HepG2 (cell line): ENCODE results near the gene TPST1. TPM values are rescaled to one million over a fixed set of nuclear protein-coding genes. Genes with fewer than 3 reads are reported as not detected.

Experiments used
- ATAC-seq: fragments of 200-7000 bp; cut with Tn5 transposase; 3 replicates; pipeline ENCODE4 v1.9.1; 2020; ENCODE audit warnings: mild to moderate bottlenecking, moderate library complexity
- BruUV-seq: library from RNA; stranded (reverse); fragments of 400-500 nt; replicated peaks from 2 replicates; lab custom pipeline; 2021; lab: Mats Ljungman, UMichigan
- CTCF ChIA-PET: fragments of 300-600 bp; formaldehyde crosslinking; extraction: SDS; loops from one replicate; lab custom pipeline; 2021; ENCODE audit warnings: low total read pairs, inconsistent platforms, low intra/inter-chr PET ratio; lab: Yijun Ruan, JAX
- POLR2A ChIA-PET: fragments of 350-600 bp; sonication (Branson Sonifier 250); formaldehyde crosslinking; loops from one replicate; lab custom pipeline; 2020; ENCODE audit warnings: antibody characterized with exemption, inconsistent platforms; lab: Yijun Ruan, JAX
- DNase-seq: peaks from one replicate; pipeline ENCODE4 v3.0.0-alpha.2; 2015; ENCODE audit warnings: low spot score
- FAIRE-seq: peaks from 3 replicates; lab custom pipeline; 2011; peaks lifted over from hg19 to GRCh38; lab: Jason Lieb, UNC
- H2AFZ ChIP-seq: one replicate; pipeline ENCODE4 v1.6.1; 2011; ENCODE audit warnings: low read length, inconsistent platforms
- H3K27ac ChIP-seq: fragments of 300-600 bp; 3 replicates; pipeline ENCODE4 v1.8.0; 2011; ENCODE audit warnings: mixed run types, mild to moderate bottlenecking, mixed read lengths, low read length, inconsistent platforms; ENCODE audit not compliant: insufficient read depth; ENCODE audit errors: extremely low read length
- H3K27me3 ChIP-seq, 2 experiments: fragments of 200-600 bp in 1 of 2; 2 replicates in 1 of 2; 3 replicates in 1 of 2; pipeline versions ENCODE4 v1.6.0 to v1.8.0; 2011; ENCODE audit warnings: low read length in 2 of 2, mild to moderate bottlenecking in 2 of 2, moderate library complexity in 2 of 2, inconsistent platforms in 1 of 2; ENCODE audit not compliant: insufficient read depth in 2 of 2, control insufficient read depth in 1 of 2
- H3K36me3 ChIP-seq, 2 experiments: fragments of 200-600 bp in 1 of 2; replicated peaks in 1 of 2; 2 replicates in 1 of 2; 3 replicates in 1 of 2; pipeline versions ENCODE4 v1.5.1 to v1.8.0; 2011; ENCODE audit warnings: low read length in 2 of 2, inconsistent platforms in 1 of 2; ENCODE audit not compliant: insufficient read depth in 2 of 2, control insufficient read depth in 1 of 2
- H3K4me1 ChIP-seq: 2 replicates; pipeline ENCODE4 v1.5.1; 2012; ENCODE audit warnings: low read length, inconsistent platforms; ENCODE audit not compliant: insufficient read depth
- H3K4me2 ChIP-seq: 2 replicates; pipeline ENCODE4 v1.6.0; 2011; ENCODE audit warnings: low read depth, low read length, inconsistent platforms
- H3K4me3 ChIP-seq, 3 experiments: fragments of 200-600 bp in 1 of 3; sonication (generic), shearing (Covaris generic) in 1 of 3; replicated peaks in 1 of 3; 2 replicates each; pipeline ENCODE4 v1.5.1; 2011 to 2016; ENCODE audit warnings: low read length in 3 of 3, inconsistent platforms in 2 of 3, low read depth in 2 of 3, mild to moderate bottlenecking in 2 of 3, control low read depth in 1 of 3, mixed read lengths in 1 of 3; ENCODE audit not compliant: insufficient read depth in 1 of 3
- H3K79me2 ChIP-seq: one replicate; pipeline ENCODE4 v1.6.1; 2011; ENCODE audit warnings: low read length, inconsistent platforms; ENCODE audit not compliant: insufficient read depth
- H3K9ac ChIP-seq: 2 replicates; pipeline ENCODE4 v1.6.0; 2011; ENCODE audit warnings: mild to moderate bottlenecking, low read depth, low read length, inconsistent platforms; ENCODE audit not compliant: insufficient read depth
- H3K9me3 ChIP-seq: 2 replicates; pipeline ENCODE4 v1.5.1; 2012; ENCODE audit warnings: mild to moderate bottlenecking, low read length
- H4K20me1 ChIP-seq: 2 replicates; pipeline ENCODE4 v1.6.0; 2011; ENCODE audit warnings: inconsistent platforms, mild to moderate bottlenecking, low read length, moderate library complexity; ENCODE audit not compliant: insufficient read depth
- ATF7-NPFF ChIP-seq: sonication (generic); formaldehyde crosslinking; IDR thresholded peaks from 2 replicates; pipeline ENCODE4 v1.8.1; 2023; ENCODE audit warnings: mild to moderate bottlenecking, low read depth, missing genetic modification reagents, moderate library complexity
- CAMTA2 ChIP-seq: sonication (generic); formaldehyde crosslinking; IDR thresholded peaks from 2 replicates; pipeline ENCODE4 v1.4.0; 2020; ENCODE audit warnings: mild to moderate bottlenecking, missing genetic modification reagents, borderline replicate concordance
- CSRNP2 ChIP-seq: sonication (generic); formaldehyde crosslinking; conservative IDR thresholded peaks from 2 replicates; pipeline ENCODE4 v1.8.0; 2022; ENCODE audit warnings: low read depth, missing genetic modification reagents
- JUND ChIP-seq: sonication (generic); formaldehyde crosslinking; IDR thresholded peaks from 2 replicates; pipeline ENCODE4 v1.8.0; 2022; ENCODE audit warnings: mild to moderate bottlenecking, missing genetic modification reagents
- MED1 ChIP-seq: sonication (generic); formaldehyde crosslinking; IDR thresholded peaks from 2 replicates; pipeline ENCODE4 v1.4.0; 2020; ENCODE audit warnings: missing genetic modification reagents
- NR1H2 ChIP-seq: sonication (generic); formaldehyde crosslinking; IDR thresholded peaks from 2 replicates; pipeline ENCODE4 v1.8.1; 2022; ENCODE audit warnings: low read depth, missing genetic modification reagents, borderline replicate concordance
- POGK ChIP-seq: sonication (generic); formaldehyde crosslinking; conservative IDR thresholded peaks from 2 replicates; pipeline ENCODE4 v1.8.0; 2022; ENCODE audit warnings: mild to moderate bottlenecking, moderate library complexity, missing genetic modification reagents
- SKI ChIP-seq: fragments of 450-650 bp; IDR thresholded peaks from one replicate; pipeline ENCODE4 v1.6.1; 2018; ENCODE audit warnings: mild to moderate bottlenecking; ENCODE audit not compliant: partially characterized antibody
- ZFP41 ChIP-seq: sonication (generic); formaldehyde crosslinking; IDR thresholded peaks from 2 replicates; pipeline ENCODE4 v1.4.0; 2020; ENCODE audit warnings: mild to moderate bottlenecking, missing genetic modification reagents, borderline replicate concordance
- ZNF281 ChIP-seq: sonication (generic); formaldehyde crosslinking; IDR thresholded peaks from 2 replicates; pipeline ENCODE4 v1.4.0; 2020; ENCODE audit warnings: missing genetic modification reagents, borderline replicate concordance
- WGBS: methylation state at CpG from one replicate; pipeline ENCODE4 v1.1.6; 2017; ENCODE audit warnings: low lambda C conversion rate; 5-methylcytosine and 5-hydroxymethylcytosine counted together
- in situ Hi-C: cut with HindIII; loops from 2 replicates; pipeline ENCODE4 v1.10.0; 2017; ENCODE audit warnings: low pct_unique_long_range_greater_than_20kb; ENCODE audit not compliant: extremely low pct_ligation_motif_present
- intact Hi-C: fragments of 100-400 bp; cut with micrococcal nuclease; formaldehyde crosslinking; loops from one replicate; pipeline ENCODE4 v1.10.0; 2022; ENCODE audit not compliant: unreplicated experiment
- polyA plus RNA-seq, 8 experiments: library from polyadenylated mRNA; depleted of rRNA in 3 of 8; stranded (reverse) in 7 of 8; unstranded in 1 of 8; fragments of >200 nt; fragmentation: Illumina TruSeq in 4 of 8; extraction: Trizol in 4 of 8; gene quantifications; 2 replicates each; pipeline versions ENCODE4 v1.2.1 to v1.2.3, GENCODE V29; 2011 to 2016; ENCODE audit warnings: low read depth in 4 of 8, missing spikeins in 1 of 8, mixed read lengths in 1 of 8; ENCODE audit not compliant: insufficient read depth in 1 of 8
- total RNA-seq, 5 experiments: library from RNA; depleted of rRNA; stranded (reverse); fragments of >200 nt; fragmentation: Illumina TruSeq; extraction: Trizol; gene quantifications; 2 replicates each; pipeline ENCODE4 v1.2.3, GENCODE V29; 2016; ENCODE audit warnings: low read depth in 1 of 5

TPST1 gene
- total and polyA plus RNA-seq, 2 of the 13 experiments (the other 11 are each of a cell fraction or from before 2014, with no cell fraction given): 24.3 to 34.1 TPM

- Histone ChIP-seq H2AFZ (no peak overlapping the region), H3K4me3 (no peak overlapping the region), H3K4me1 (peaks cover 19% of the 10 kb centered on the region), H3K4me2 (no peak overlapping the region), H4K20me1 (no peaks in the 10 kb centered on the region), H3K27ac (no peak overlapping the region), H3K9ac (no peak overlapping the region), H3K9me3 (no peaks in the 10 kb centered on the region), H3K27me3 (no peaks in the 10 kb centered on the region), H3K36me3 (no peaks in the 10 kb centered on the region), H3K79me2 (no peaks in the 10 kb centered on the region)
- in situ Hi-C loops (no loop called here), intact Hi-C loops (no loop called here)
- ATAC-seq (no peak), FAIRE-seq (no peak), DNase-seq (no peak)
- CTCF ChIA-PET: no interaction called here
- POLR2A ChIA-PET: no interaction called here
- WGBS: 74% methylated on average over 7 of the region's 7 CpGs
- no peak for TF ChIP-seq MED1
- no peak for TF ChIP-seq CSRNP2 (CRISPR knock-in tag)
- no peak for TF ChIP-seq JUND (CRISPR knock-in tag)
- no peak for TF ChIP-seq NR1H2 (CRISPR knock-in tag)
- TF ChIP-seq ZFP41: no peak
- TF ChIP-seq SKI: no peak
- TF ChIP-seq ATF7-NPFF (CRISPR knock-in tag): no peak
- TF ChIP-seq POGK (CRISPR knock-in tag): no peak
- TF ChIP-seq CAMTA2 (CRISPR knock-in tag): no peak
- TF ChIP-seq ZNF281 (CRISPR knock-in tag): no peak
- BruUV-seq: no TSS peak
These were observed 40.8 kb upstream of the TPST1 start for GRCh38 chr7:66164356-66164755.
